Measurements from ENCODE around the gene DENND5A.
"Not testable (repeated sequence)": the region's sequence is repeated elsewhere in the genome, so short reads cannot be mapped to it uniquely, and the experiment has no call there.

DNA sequence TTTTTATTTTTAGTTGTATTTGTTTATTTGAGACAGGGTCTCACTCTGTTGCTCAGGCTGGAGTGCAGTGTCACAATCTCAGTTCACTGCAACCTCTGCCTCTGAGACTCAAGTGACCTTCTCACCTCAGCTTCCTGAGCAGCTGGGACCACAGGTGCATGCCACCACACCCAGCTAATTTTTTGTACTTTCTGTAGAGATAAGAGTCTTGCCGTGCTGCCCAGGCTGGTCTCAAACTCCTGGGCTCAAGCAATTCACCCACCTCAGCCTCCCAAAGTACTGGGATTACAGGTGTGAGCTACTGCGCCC is 4.4 kb downstream of the DENND5A start:
- TF ChIP-seq, protein P1, sequence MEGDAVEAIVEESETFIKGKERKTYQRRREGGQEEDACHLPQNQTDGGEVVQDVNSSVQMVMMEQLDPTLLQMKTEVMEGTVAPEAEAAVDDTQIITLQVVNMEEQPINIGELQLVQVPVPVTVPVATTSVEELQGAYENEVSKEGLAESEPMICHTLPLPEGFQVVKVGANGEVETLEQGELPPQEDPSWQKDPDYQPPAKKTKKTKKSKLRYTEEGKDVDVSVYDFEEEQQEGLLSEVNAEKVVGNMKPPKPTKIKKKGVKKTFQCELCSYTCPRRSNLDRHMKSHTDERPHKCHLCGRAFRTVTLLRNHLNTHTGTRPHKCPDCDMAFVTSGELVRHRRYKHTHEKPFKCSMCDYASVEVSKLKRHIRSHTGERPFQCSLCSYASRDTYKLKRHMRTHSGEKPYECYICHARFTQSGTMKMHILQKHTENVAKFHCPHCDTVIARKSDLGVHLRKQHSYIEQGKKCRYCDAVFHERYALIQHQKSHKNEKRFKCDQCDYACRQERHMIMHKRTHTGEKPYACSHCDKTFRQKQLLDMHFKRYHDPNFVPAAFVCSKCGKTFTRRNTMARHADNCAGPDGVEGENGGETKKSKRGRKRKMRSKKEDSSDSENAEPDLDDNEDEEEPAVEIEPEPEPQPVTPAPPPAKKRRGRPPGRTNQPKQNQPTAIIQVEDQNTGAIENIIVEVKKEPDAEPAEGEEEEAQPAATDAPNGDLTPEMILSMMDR (IDR thresholded peaks at IDR 0.05) = not testable (repeated sequence)
- TF ChIP-seq POLR2A (IDR thresholded peaks at IDR 0.05; ENCODE audit: low read depth) = not testable (repeated sequence)

Data from esophagus muscularis mucosa (tissue), 3 donors.